ENCODE results near the gene PTTG1IP.
A peak's percentile ranks its signal among the peaks of the same experiment; 100 is the strongest.

Gene PTTG1IP

GRCh38 chr21:44838039-44838895 lies 35.2 kb downstream of the PTTG1IP start:
- TF ChIP-seq CTCF (conservative IDR thresholded peaks at IDR 0.05; ENCODE audit: low read depth, low read length): no peak
- DNase-seq (ENCODE audit: low read depth): no peak
- H3K4me3 ChIP-seq (ENCODE audit: low read depth, low read length): no peak overlapping the region

- no peak for DNase-seq (ENCODE audit: low read depth)
- H3K4me3 ChIP-seq (ENCODE audit: low read depth, low read length): no peak overlapping the region
- no peak for TF ChIP-seq CTCF (conservative IDR thresholded peaks at IDR 0.05; ENCODE audit: low read depth, low read length)
Observed at GRCh38 chr21:44837537-44837936, 36.0 kb downstream of the PTTG1IP start.

- no peak overlapping the region for H3K4me3 ChIP-seq (ENCODE audit: low read depth, low read length)
- DNase-seq (ENCODE audit: low read depth): peak; percentile 54
- TF ChIP-seq CTCF (conservative IDR thresholded peaks at IDR 0.05; ENCODE audit: low read depth, low read length): peak; percentile 3
Observed at GRCh38 chr21:44836666-44837471, 36.6 kb downstream of the PTTG1IP start.

- H3K4me3 ChIP-seq (ENCODE audit: low read depth, low read length): no peak overlapping the region
- no peak for TF ChIP-seq CTCF (conservative IDR thresholded peaks at IDR 0.05; ENCODE audit: low read depth, low read length)
- no peak for DNase-seq (ENCODE audit: low read depth)
Observed at GRCh38 chr21:44836349-44836665, 37.2 kb downstream of the PTTG1IP start.

GRCh38 chr21:44835647-44835973 lies 37.9 kb downstream of the PTTG1IP start:
- no peak overlapping the region for H3K4me3 ChIP-seq (ENCODE audit: low read depth, low read length)
- TF ChIP-seq CTCF (conservative IDR thresholded peaks at IDR 0.05; ENCODE audit: low read depth, low read length): no peak
- no peak for DNase-seq (ENCODE audit: low read depth)

- H3K4me3 ChIP-seq (ENCODE audit: low read depth, low read length): no peak overlapping the region
- TF ChIP-seq CTCF (conservative IDR thresholded peaks at IDR 0.05; ENCODE audit: low read depth, low read length): peak; percentile 8
- no peak for DNase-seq (ENCODE audit: low read depth)
Observed at GRCh38 chr21:44834951-44835646, 38.4 kb downstream of the PTTG1IP start.

Measured in choroid plexus epithelial cell (primary cell).